Mesothelial cell of epicardium (in vitro differentiated cells): Measurements from ENCODE around the gene BPIFB2. TPM values are rescaled to one million over a fixed set of nuclear protein-coding genes. Genes with fewer than 3 reads are reported as not detected.

Experiments used
- DNase-seq, 2 experiments: peaks; one replicate each; pipeline ENCODE4 v3.0.0; 2021; ENCODE audit warnings: low spot score in 2 of 2; ENCODE audit not compliant: unreplicated experiment in 2 of 2
- H3K27ac Mint-ChIP-seq: 2 replicates; pipeline ENCODE4 v1.8.0; 2021; ENCODE audit warnings: mixed read lengths
- H3K27me3 Mint-ChIP-seq: 2 replicates; pipeline ENCODE4 v1.8.0; 2021; ENCODE audit warnings: low read depth, mixed read lengths
- H3K36me3 Mint-ChIP-seq: 2 replicates; pipeline ENCODE4 v1.8.0; 2021; ENCODE audit warnings: mixed read lengths
- H3K4me1 Mint-ChIP-seq: 2 replicates; pipeline ENCODE4 v1.8.0; 2021; ENCODE audit warnings: mixed read lengths
- H3K4me3 Mint-ChIP-seq: 2 replicates; pipeline ENCODE4 v1.8.0; 2021; ENCODE audit warnings: mild to moderate bottlenecking, moderate library complexity, mixed read lengths
- H3K9me3 Mint-ChIP-seq: 2 replicates; pipeline ENCODE4 v1.8.0; 2021; ENCODE audit warnings: mixed read lengths
- CTCF ChIP-seq: fragments of 200-600 bp; sonication (generic); IDR thresholded peaks from one replicate; pipeline ENCODE4 v1.5.0; 2021; ENCODE audit warnings: antibody characterized with exemption; ENCODE audit not compliant: unreplicated experiment
- total RNA-seq: library from RNA; stranded (reverse); gene quantifications from 3 replicates; pipeline ENCODE4 v1.2.1, GENCODE V29; 2021

Gene BPIFB2
- total RNA-seq, 1 donor from 2014 or later = not detected

DNA sequence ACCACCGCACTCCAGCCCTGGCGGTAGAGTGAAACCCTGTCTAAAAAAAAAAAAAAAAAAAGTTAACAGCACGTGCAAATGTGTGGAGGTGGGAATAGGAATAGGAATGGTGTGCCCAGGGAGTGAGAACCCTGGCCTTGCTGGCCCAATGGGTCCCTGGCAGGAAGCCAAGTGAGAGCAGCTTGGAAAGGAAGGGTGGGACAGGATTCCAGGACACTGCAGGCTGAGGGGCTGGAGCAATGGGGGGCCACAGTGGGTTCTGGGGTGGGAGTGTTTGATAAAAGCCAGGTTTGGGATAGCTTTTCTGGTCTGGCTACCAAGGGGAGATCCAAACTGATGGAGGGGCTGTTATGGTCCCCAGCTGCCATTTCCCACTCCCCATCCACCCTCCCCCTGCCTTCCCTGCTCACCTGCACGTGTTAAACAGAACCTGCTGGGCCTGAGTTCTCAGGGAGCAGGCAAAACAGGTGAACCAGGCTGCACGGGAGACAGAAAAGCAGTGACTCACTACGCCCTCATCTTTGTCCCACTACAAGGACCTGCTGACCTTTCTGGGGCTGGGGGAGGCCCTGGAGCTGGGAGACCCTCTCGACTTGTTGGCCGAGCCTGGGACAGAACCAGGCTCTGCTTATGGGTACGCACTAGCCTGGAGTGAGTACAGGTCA is 6.6 kb upstream of the BPIFB2 start:
- DNase-seq = no peak
- no peak overlapping the region for H3K4me3 Mint-ChIP-seq
- TF ChIP-seq CTCF = no peak
- peaks cover 25% of the 10 kb centered on the region for H3K27me3 Mint-ChIP-seq
- H3K27ac Mint-ChIP-seq = no peak overlapping the region
- H3K4me1 Mint-ChIP-seq = no peaks in the 10 kb centered on the region
- H3K9me3 Mint-ChIP-seq = peaks cover 4% of the 10 kb centered on the region
- no peaks in the 10 kb centered on the region for H3K36me3 Mint-ChIP-seq

DNA sequence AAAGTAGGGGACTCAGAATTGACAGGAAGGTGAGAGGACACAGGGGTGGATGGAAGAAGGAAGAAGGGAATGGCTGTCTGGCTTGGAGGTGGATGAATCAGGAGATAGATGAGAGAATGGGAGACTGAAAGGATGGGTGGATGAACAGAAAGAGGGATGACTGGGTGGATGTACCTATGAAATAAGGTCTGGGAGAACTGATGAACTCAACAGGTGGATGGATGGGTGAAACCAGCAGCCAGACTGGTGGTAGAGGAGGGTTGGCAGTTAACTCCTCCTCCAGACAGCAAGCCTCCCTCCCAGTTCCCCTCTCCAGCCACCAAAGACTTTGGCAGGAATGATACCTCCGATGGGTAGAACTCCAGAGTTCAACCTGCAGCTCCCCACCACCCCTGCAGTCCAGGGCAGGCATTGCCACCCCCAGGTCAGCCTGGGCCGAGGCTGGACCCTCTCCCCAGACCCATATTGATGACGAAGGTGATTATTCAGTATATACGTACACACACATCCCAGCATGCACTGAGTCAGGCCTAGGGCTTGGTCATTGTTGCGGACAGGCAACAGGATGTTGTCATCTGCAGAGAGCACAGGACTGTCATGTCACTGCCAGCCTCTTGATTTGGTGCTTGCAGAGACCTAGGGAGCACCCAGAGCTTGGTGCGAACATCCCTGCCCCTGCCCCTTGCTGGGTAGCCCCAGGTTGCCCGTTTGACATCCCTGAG is 5.3 kb upstream of the BPIFB2 start:
- Mint-ChIP-seq H3K27me3 (peaks cover 20% of the 10 kb centered on the region), H3K27ac (no peak overlapping the region), H3K36me3 (no peaks in the 10 kb centered on the region), H3K9me3 (peaks cover 4% of the 10 kb centered on the region), H3K4me1 (no peaks in the 10 kb centered on the region), H3K4me3 (no peak overlapping the region)
- no peak for DNase-seq
- TF ChIP-seq CTCF = no peak

GRCh38 chr20:33004141-33004751 is 3.3 kb upstream of the BPIFB2 start, which contains the start of gene SUN5:
Gene SUN5 (minus strand): TSS chr20:33004433. CDS start chr20:33004340, 93 bp downstream.
- no peak within 1 kb of the TSS for H3K27ac Mint-ChIP-seq
- TF ChIP-seq CTCF = no peak
- H3K27me3 Mint-ChIP-seq = peaks cover 13% of the 10 kb centered on the region

DNA sequence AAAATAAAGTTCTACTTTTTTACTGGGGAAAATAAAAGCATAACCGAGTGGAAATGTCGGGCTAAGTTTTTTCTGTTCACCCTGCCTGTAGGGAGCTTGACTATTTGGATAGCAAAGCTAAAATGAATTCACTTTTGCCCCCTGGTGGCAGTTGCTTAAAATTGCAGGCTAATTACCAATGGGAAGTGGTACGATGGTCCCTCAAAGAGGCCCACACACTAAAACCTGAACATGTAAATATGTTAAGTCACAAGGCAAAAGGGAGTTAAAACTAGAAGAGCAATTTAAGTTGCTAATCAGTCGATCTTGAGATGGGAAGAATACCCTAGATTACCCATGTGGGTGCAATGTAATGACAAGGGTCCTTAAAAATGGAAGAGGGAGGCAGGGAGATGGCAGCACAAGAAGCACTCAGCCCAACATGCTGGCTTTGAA is 2.4 kb upstream of the BPIFB2 start:
- Mint-ChIP-seq H3K9me3 (peaks cover 4% of the 10 kb centered on the region), H3K4me3 (no peak overlapping the region), H3K36me3 (no peaks in the 10 kb centered on the region), H3K27me3 (peaks cover 7% of the 10 kb centered on the region), H3K4me1 (no peaks in the 10 kb centered on the region), H3K27ac (no peak overlapping the region)
- no peak for DNase-seq
- peak; percentile 83 for TF ChIP-seq CTCF

More at GRCh38 chr20:33004141-33004751, 3.3 kb upstream of the BPIFB2 start, which contains the start of gene SUN5:
- no peak for DNase-seq
- Mint-ChIP-seq H3K9me3 (peaks cover 4% of the 10 kb centered on the region), H3K4me3 (no peak within 1 kb of the TSS), H3K4me1 (no peaks in the 10 kb centered on the region), H3K36me3 (no peaks in the 10 kb centered on the region)

DNA sequence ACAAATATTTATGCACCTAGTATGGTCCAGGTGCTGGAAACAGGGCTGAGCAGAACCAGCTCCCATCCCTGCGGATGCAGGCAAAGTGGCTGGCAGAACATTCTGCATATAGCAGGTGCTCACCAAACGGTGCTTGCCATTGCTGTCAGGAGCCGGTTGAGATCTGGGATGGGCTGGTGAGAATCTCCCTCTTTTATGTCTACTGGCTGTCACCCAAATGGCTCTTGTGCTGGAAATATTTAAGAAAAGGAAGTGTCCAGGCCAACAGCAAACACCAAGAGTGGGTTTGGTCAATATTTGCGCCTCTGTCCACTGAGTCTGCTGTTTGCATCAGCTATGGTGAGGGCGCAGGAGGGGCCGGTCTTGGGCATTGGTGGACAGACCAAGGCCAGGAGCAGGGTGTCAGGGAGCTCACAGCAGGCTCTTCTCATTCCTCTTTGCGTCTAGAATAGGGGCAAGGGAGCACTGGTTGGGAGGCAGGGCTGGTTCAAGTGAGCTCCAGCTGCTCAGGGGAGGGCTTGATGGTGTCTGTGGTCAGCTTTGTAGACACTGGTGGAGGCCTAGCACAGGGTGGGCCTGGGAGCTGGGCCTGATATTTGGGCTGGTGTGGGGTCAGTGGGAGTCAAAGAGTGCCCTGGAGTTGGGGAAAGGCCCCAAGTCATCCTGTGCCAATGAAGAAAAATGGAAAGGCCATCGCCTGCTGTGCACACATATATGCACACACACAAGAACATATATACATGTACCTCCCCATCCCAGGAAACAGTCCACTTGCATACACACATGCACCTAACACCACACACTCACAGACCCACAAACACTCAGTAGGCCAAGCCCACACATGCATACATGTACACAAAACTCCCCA is 1.4 kb upstream of the BPIFB2 start:
- no peak for DNase-seq
- TF ChIP-seq CTCF = no peak
- Mint-ChIP-seq H3K27me3 (peaks cover 7% of the 10 kb centered on the region), H3K27ac (no peak overlapping the region), H3K4me3 (no peak overlapping the region), H3K4me1 (no peaks in the 10 kb centered on the region), H3K36me3 (no peaks in the 10 kb centered on the region), H3K9me3 (peaks cover 4% of the 10 kb centered on the region)
